Left lung (tissue), 10 donors: Measurements from ENCODE around the gene IFT52. TPM values are rescaled to one million over a fixed set of nuclear protein-coding genes. Genes with fewer than 3 reads are reported as not detected.

Source experiments
- ATAC-seq: fragments of 200-7000 bp; cut with Tn5 transposase; one replicate; pipeline ENCODE4 v1.9.1; 2020; ENCODE audit warnings: moderate library complexity
- DNase-seq, 4 donors: peaks; one replicate each; pipeline ENCODE4 v3.0.0-alpha.2; 2013 to 2020
- H3K27ac ChIP-seq, 2 donors: fragments of 200-600 bp; sonication (generic) in 1 of 2; one replicate each; pipeline versions ENCODE4 v1.5.0 to v1.8.0; 2020 to 2021
- H3K27me3 ChIP-seq, 2 donors: fragments of 200-600 bp; sonication (generic) in 1 of 2; one replicate each; pipeline versions ENCODE4 v1.5.0 to v1.8.0; 2020 to 2021
- H3K36me3 ChIP-seq, 2 donors: fragments of 200-600 bp; sonication (generic) in 1 of 2; one replicate each; pipeline versions ENCODE4 v1.5.0 to v1.8.0; 2020 to 2021
- H3K4me1 ChIP-seq, 2 donors: fragments of 200-600 bp; one replicate each; pipeline ENCODE4 v1.8.0; 2021
- H3K4me3 ChIP-seq, 2 donors: fragments of 200-600 bp; sonication (generic) in 1 of 2; one replicate each; pipeline versions ENCODE4 v1.5.0 to v1.8.0; 2020 to 2021; ENCODE audit warnings: mild to moderate bottlenecking in 1 of 2
- H3K9me3 ChIP-seq, 2 donors: fragments of 200-600 bp; sonication (generic) in 1 of 2; one replicate each; pipeline versions ENCODE4 v1.5.0 to v1.8.0; 2020 to 2021
- intact Hi-C, 2 donors: fragments of 100-400 bp; cut with DNase I; formaldehyde crosslinking; loops; one replicate each; pipeline versions ENCODE4 v1.11.2 to v1.14.2; 2022
- polyA plus RNA-seq, 6 donors: library from polyadenylated mRNA; unstranded; fragments of 120-200 nt; gene quantifications; one replicate each; pipeline ENCODE4 v1.2.1, GENCODE V29; 2013; ENCODE audit not compliant: insufficient read length in 6 of 6
- total RNA-seq, 2 donors: library from RNA; stranded (reverse); fragmentation: NEBNext Ultra II Directional; extraction: Animal tissue kit (Norgen Biotek cat#: 25700); gene quantifications; one replicate each; pipeline ENCODE4 v1.2.1, GENCODE V29; 2021
- TF ChIP-seq, protein P1 (sequence below), 2 donors: fragments of 200-600 bp; sonication (generic) in 1 of 2; IDR thresholded peaks; one replicate each; pipeline versions ENCODE4 v1.5.0 to v1.8.0; 2021; ENCODE audit warnings: antibody characterized with exemption in 2 of 2
- donor health status: DM: no; HTN: yes; CAD: no.
- donor health status: DM: no; HTN: no; CAD: no.

IFT52 gene
- total and polyA plus RNA-seq, 8 donors: 19.4 to 81.2 (median 72.1) TPM

DNA sequence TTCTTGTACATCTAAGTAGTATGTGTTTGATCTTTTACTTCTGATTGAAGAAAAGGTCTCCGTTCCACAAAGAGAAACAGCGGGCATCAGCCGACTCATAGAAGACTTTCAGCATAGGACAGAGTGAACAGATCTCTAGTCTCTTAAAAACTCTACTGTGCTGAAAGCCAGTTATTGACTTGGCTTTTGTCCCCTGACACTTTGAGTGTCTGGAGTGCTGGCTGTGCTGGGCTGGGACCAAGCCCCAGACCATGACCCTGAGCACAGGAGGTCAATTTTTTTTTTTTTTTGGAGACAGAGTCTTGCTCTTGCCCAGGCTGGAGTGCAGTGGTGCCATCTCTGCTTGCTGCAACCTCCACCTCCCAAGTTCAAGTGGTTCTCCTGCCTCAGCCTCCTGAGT, 104.0 kb downstream of the IFT52 start:
- Histone ChIP-seq H3K27me3 (no peaks in the 10 kb centered on the region), H3K27ac (no peak overlapping the region), H3K4me3 (no peak overlapping the region), H3K4me1 (no peaks in the 10 kb centered on the region), H3K9me3 (no peaks in the 10 kb centered on the region), H3K36me3 (no peaks in the 10 kb centered on the region)
- intact Hi-C loops: no loop called here
- DNase-seq (no peak), ATAC-seq (no peak)
- TF ChIP-seq, protein P1, sequence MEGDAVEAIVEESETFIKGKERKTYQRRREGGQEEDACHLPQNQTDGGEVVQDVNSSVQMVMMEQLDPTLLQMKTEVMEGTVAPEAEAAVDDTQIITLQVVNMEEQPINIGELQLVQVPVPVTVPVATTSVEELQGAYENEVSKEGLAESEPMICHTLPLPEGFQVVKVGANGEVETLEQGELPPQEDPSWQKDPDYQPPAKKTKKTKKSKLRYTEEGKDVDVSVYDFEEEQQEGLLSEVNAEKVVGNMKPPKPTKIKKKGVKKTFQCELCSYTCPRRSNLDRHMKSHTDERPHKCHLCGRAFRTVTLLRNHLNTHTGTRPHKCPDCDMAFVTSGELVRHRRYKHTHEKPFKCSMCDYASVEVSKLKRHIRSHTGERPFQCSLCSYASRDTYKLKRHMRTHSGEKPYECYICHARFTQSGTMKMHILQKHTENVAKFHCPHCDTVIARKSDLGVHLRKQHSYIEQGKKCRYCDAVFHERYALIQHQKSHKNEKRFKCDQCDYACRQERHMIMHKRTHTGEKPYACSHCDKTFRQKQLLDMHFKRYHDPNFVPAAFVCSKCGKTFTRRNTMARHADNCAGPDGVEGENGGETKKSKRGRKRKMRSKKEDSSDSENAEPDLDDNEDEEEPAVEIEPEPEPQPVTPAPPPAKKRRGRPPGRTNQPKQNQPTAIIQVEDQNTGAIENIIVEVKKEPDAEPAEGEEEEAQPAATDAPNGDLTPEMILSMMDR (IDR thresholded peaks at IDR 0.05): no peak

DNA sequence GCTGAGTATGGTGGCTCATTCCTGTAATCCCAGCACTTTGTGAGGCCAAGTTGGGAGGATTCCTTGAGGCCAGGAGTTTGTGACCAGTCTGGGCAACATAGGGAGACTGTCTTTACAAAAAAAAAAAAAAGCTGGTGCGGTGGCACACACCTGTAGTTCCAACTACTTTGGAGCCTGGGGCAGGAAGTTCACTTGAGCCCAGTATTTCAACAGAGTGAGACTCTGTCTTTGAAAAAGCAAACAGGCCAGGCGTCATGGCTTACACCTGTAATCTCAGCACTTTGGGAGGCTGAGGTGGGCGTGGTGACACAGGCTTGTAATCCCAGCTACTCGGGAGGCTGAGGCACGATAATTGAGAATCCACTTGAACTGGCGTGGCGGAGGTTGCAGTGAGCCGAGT, 104.8 kb downstream of the IFT52 start:
- ATAC-seq (no peak), DNase-seq (peak in 1 of 4 donors; percentile 35)
- Histone ChIP-seq H3K9me3 (no peaks in the 10 kb centered on the region), H3K36me3 (no peaks in the 10 kb centered on the region), H3K27me3 (no peaks in the 10 kb centered on the region), H3K4me1 (no peaks in the 10 kb centered on the region), H3K4me3 (no peak overlapping the region), H3K27ac (no peak overlapping the region)
- TF ChIP-seq, protein P1 (IDR thresholded peaks at IDR 0.05): no peak
- intact Hi-C loops: no loop called here

Other genes starting within 250 kb of the IFT52 start
- 100 to 1,000 TPM; 134 to 145 TPM for gene SRSF6, start 133.0 kb upstream of the IFT52 start, total RNA-seq
- gene SRSF6, start 133.0 kb upstream of the IFT52 start, polyA plus RNA-seq: 100 to 1,000 TPM; 307 to 424 (median 391) TPM
- 1 to 10 TPM; 8.1 to 8.7 TPM for gene L3MBTL1, start 83.2 kb upstream of the IFT52 start, total RNA-seq
- gene L3MBTL1, start 83.2 kb upstream of the IFT52 start, polyA plus RNA-seq: 10 to 100 TPM; 14.3 to 25.4 (median 20.4) TPM
- 1 to 10 TPM in 1 of 2 donors, under 1 TPM in 1; 0.39 to 1.1 TPM for gene SGK2, start 31.9 kb upstream of the IFT52 start, total RNA-seq
- 10 to 100 TPM in 5 of 6 donors, 1 to 10 TPM in 1; 8.8 to 13.2 (median 11.5) TPM for gene SGK2, start 31.9 kb upstream of the IFT52 start, polyA plus RNA-seq
- 10 to 100 TPM in 1 of 2 donors, 1 to 10 TPM in 1; 6.1 to 10.5 TPM for gene MYBL2, start 76.2 kb downstream of the IFT52 start, total RNA-seq
- gene MYBL2, start 76.2 kb downstream of the IFT52 start, polyA plus RNA-seq: 10 to 100 TPM; 15.5 to 37.5 (median 22.7) TPM
- gene GTSF1L, start 136.1 kb downstream of the IFT52 start, total RNA-seq: not detected
- not detected for gene GTSF1L, start 136.1 kb downstream of the IFT52 start, polyA plus RNA-seq